ENCODE results near the gene VILL.
"Not testable (repeated sequence)": the region's sequence is repeated elsewhere in the genome, so short reads cannot be mapped to it uniquely, and the experiment has no call there.

Gene VILL

DNA sequence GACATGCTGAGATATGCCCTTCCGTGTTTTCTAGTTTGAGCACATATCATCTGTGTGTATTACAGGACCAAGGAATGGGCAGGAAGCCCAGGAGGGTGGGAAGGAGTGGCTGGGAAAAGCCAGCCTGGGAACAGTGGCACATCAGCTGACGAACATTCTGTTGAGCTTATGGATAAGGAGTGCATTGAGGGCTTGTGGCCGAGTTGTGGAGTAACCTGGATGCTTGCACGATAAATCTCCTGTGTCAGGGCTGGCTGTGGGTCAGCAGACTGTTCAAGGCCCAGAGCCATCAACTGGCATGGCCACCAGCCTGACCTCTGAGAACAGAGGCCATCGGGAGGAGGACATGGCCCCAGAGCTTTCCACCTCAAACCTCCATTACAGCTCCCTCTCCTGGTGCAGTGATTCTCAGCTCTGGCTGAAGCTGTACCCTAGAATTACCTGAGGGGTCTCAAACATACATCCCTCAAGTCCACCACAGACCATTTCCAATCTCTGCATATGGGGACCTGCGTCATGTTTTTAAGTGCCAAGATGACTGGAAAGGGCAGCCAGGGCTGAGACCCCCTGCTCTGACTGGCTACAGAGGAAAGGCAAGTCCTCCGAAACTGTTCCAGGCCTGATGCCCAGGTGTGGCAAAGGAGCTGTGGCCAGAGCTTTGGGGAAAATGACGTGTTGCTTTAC lies 4.8 kb upstream of the VILL start:
- no peak for DNase-seq (ENCODE audit: low read depth in 1 of 2, low spot score in 1 of 2)

DNA sequence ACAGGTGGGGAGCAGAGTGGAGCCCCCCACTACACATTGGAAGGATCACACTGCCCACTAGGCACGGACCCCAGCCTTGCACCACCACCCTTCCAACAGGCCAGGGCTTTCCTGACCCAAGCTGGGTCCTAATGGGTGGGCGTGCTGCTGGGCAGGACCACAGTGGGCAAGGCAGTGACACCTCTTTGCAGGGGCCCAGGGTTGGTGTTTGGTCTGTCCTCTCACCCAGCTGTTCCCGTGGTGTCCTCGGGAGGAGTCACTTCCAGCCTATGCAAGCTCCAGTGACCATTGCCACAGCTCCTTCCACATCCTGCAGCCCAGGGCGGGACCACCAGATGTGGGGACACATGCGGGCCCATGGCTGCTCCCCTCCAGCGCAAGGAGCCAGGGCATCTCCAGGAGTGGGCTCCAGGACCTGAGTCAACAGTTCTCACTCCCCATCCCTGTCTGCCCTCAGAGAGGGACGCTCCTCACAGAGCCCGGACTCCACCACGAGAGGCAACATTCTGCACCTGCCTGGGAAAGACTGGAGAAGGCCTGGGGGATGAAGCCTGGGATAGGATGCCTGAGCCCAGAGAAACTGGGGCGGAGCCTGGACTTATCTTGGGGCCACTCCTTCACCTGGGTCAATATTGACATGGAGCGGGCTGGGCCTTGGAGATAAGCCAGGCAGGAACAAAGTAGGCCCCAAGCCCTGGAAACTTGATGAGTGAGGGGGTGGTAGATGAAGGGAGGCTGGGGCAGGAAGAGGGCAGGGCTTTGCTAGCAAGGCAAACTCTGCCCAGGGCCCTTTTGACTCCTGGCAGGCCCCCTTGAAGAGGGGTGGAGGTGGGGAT lies 3.9 kb upstream of the VILL start:
- DNase-seq (ENCODE audit: low read depth in 1 of 2, low spot score in 1 of 2): no peak

DNA sequence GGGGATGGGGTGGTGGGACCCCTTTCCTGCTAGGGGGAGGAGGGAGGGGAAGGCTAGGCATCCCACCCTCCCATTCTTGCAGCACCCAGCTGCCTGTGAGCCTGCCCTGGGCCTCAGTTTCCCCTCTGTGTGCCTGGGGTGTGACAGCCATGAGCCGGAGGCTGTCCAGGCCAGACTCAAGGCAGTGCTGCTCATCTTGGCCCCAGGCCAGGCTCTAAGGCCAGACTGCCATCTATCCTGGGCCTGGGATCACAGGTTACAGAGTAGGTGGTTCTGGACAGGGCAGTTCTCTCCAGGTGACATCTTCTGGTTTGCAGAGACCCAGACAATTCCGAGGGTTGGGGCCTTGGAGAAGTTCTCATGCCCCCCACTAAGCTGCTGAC lies 3.3 kb upstream of the VILL start:
- no peak for DNase-seq (ENCODE audit: low read depth in 1 of 2, low spot score in 1 of 2)

DNA sequence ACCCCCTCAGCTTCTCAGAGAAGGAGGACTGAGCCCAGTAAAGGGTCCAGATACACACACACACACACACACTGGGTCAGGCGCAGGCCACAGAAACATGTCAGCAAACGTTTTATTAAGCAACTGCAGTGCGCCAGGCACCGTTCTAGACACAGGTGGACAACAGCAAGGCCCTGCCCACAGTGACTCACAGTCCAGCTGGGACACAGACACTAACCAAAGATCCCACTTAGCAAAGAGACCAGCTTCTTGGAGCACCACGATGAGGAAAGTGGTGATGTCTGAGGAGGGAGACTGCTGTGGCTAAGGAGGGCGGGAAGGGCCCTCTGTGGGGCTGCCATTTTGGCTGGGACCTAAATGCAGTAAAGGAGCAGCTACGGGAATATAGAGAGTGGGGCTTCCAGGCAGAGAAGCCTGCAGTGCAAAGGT lies 2.8 kb upstream of the VILL start:
- DNase-seq (ENCODE audit: low read depth in 1 of 2, low spot score in 1 of 2): no peak

DNA sequence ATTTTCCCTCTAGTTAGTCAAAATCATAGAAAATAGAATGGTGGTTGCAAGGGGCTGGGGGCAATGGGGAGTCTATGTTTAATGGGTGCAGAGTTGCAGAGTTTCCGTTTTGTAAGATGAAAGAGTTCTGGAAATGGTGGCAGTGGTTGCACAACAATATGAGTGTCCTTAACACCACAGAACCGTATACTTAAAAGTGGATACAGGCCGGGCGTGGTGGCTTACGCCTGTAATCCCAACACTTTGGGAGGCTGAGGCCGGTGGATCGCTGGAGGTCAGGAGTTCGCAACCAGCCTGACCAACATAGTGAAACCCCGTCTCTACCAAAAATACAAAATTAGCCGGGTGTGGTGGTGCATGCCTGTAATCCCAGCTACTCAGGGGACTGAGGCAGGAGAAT lies 2.2 kb upstream of the VILL start:
- DNase-seq (ENCODE audit: low read depth in 1 of 2, low spot score in 1 of 2): not testable (repeated sequence)

DNA sequence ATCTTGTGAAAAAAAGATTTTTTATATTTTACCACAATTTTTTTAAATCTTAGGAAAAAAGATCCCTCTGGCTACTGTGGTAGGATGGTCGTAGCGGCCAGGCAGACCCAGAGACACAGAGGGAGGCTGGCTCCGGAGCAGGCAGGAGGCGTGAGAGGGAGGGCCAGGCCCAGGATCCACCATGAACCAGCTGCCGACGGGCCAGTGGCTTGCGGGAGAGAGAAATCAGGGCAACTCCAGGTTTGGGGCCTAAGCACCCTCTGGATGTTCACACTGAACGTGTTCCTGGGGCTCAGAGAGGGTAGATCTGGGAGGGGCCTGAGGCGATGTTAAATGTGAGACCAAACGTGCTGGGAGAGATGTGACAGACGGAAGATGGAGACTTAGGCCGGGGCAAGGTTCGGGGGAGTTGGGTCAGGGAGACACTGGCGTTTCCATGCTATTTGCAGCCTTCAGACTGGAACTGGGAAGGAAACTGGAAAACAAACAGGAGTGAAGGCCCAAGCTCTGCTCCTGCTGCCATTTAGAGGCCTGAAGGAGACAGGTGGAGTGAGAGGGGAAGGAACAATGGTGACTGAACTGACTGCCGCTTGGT lies 1.6 kb upstream of the VILL start:
- DNase-seq (ENCODE audit: low read depth in 1 of 2, low spot score in 1 of 2): no peak

DNA sequence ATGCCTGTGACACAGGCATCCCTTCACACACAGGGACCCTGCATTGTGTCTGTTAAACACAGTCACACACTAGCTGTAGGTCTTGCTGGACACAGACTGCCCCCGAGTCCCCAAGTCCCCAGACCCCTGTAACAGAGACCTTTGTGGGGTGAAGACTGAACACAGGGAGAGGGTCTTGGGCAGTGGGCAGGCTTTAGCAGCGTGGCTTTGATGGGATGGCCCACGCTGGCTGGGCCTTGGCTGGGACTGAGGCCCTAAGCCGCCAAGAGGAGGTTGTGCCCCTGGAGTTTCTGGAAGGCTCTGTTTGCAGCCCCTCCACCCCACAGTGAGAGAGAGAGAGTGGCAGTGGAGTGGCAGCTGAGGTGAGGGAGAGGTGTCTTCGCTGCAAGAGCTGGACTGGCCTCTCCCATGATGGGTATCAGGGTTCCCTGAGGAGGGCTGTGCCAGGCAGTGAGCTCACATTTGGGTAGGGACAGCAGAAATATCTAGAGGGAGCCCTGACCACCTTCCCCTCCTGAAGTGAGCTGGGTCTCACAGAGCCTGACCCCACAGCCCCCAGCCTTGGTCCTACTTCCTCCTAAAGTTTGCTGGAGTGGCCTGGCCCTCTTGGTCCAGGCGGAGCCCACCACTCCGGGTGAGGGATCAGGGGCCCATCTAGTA lies 635 bp upstream of the VILL start:
- no peak for DNase-seq (ENCODE audit: low read depth in 1 of 2, low spot score in 1 of 2)

DNA sequence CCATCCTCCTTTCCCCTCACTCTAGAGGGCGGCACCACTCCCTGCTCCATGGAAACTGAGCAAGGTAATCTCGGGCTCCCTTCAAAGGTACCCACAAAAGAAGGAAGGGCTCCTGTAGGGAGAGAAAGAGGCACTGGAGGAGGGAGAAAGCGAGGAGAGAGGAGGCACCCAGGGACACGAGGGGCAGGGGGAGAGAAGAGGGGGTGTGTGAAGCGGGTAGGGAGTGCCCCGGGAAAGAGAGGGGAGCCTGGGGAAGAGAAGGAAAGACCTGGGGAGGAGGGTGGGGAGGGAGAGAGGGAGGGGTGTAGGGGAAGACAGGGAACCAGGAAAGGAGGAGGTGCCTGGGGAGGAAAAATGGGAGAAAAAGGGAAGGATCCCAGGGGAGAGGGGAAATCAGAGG lies 523 bp downstream of the VILL start:
- DNase-seq (ENCODE audit: low read depth in 1 of 2, low spot score in 1 of 2): no peak

DNA sequence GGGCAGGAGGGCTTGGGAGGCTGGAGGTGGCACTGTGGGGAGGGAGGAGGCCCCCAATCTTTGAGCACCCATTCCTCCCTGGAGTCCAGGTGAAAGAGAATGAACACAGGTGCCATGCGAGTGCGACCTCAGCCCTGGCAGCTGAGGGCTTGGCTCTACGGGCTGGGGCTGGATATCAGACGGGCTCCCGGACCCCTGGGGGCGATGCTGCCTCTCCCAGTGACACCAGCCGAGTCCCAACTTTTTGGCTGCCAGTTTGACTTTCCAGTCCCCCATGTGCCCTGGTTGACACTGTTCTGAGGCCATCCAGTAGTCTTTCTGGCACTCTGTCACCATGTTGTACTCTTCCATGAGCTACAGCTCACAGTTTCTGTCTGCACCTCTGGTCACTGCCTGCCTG lies 1.2 kb downstream of the VILL start:
- DNase-seq (ENCODE audit: low read depth in 1 of 2, low spot score in 1 of 2): no peak

DNA sequence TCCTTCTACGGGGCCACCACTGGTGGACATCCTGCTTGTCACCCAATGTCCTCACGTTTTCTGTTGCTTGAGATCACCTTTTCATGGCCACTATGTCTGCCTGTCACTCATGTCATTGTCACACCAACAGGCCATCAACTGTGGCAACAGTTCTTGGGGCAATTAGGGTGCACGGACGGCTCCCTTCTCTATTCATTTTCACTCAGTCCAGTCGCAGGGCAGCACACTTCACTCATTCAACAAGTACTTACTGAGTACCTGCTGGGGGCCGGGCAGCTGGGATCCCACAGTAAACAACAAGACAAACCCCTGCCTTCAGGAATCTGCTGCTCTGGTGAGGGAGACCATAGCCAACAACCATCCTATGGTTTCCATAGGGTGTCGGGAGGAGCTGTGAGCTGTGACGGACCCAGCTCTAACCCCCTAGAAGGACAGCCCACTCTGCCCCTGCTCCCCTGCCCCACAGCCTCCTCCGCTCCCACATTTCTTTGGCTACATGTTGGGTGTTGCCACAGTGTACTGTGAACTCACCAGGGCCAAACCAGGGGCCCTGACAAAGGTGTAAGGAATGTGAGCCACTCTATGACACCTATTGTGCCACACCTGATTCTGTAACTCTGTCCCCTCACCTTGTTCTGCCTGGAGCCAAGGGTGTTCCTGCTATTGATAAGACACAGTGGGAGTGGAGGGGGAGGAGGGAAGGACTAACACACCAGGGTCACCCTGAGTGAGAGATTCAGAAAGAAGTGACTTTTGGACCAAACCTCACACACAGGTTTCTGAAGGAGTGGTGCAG lies 1.9 kb downstream of the VILL start:
- no peak for DNase-seq (ENCODE audit: low read depth in 1 of 2, low spot score in 1 of 2)

DNA sequence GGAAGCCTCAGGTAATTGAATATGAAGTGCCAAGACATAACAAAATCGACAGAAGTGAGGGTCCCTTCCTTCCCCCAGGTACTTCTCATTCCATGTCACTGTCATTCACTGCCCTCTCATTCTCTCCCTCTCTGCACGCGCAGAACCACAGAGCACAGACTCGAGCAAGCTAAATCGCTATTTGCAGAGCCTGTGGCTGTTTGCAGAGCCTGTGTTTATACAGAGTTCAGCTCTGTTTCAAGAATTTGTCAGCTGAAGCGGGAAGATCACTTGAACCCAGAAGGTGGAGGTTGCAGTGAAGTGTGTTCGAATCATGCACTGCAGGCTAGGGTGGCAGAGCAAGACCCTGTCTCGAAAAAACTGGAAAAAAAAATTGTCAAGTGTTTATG lies 2.5 kb downstream of the VILL start:
- DNase-seq (ENCODE audit: low read depth in 1 of 2, low spot score in 1 of 2): no peak

DNA sequence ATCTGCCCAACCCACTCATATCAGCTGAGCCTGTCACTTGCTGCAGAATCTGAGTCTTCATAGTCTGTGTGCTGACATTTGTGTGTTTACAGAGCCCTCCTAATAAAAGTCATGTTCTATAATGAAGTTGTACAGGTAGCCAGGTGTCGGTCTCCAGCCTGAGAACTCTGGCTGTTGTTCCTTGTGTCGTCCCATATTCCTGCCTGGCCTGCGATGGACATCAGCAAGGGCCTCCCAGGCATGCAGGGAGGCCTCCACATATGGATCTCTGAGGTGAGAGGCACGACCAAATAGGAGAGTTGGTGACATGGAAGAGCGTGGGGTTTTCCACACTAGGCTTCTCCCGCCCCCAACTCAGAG lies 2.9 kb downstream of the VILL start:
- DNase-seq (ENCODE audit: low read depth in 1 of 2, low spot score in 1 of 2): no peak

DNA sequence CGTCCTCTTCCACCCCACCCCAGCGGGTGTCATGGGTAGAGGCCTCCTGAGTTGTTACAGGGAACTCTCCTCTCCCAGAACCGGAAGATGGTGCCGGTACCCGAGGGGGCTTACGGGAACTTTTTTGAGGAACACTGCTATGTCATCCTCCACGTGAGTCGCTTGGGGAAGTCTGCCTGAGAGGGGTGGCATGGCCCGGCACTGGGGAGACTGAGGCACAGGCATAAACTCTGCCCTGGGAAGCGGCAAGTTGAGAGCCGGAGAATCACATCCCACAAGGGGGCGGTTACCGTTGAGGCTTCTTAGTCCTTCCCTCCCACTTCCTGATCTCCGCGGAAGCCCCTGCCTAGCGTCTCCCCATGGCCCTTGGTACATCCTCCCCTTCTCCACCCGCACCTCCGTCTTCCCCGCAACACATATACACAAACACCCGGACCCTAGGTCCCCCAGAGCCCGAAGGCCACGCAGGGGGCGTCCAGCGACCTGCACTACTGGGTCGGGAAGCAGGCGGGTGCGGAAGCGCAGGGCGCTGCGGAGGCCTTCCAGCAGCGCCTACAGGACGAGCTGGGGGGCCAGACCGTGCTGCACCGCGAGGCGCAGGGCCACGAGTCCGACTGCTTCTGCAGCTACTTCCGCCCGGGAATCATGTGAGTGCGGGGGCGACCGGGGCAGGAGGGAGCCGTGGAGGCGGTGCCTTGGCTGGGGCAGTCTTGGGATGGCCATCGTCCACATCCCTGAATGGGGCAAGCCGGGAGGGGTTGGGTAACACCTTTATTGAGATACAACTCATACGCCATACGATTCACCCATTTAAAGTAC lies 3.4 kb downstream of the VILL start:
- DNase-seq (ENCODE audit: low read depth in 1 of 2, low spot score in 1 of 2): peak; percentile 53 to 56

DNA sequence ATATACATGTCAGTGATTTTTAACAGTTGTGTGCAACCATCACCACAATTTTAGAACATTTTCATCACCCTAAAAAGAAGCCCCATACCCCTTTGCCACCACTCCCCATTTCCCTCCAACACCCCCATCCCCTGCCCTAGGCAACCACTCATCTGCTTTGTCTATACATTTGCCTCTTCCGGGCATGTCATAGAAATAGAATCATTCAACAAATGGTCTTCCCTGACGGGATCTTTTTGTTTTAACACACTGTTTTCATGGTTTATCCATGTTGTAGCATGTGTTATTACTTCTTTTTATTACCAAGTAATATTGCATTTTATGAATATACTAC lies 4.0 kb downstream of the VILL start:
- DNase-seq (ENCODE audit: low read depth in 1 of 2, low spot score in 1 of 2): no peak

DNA sequence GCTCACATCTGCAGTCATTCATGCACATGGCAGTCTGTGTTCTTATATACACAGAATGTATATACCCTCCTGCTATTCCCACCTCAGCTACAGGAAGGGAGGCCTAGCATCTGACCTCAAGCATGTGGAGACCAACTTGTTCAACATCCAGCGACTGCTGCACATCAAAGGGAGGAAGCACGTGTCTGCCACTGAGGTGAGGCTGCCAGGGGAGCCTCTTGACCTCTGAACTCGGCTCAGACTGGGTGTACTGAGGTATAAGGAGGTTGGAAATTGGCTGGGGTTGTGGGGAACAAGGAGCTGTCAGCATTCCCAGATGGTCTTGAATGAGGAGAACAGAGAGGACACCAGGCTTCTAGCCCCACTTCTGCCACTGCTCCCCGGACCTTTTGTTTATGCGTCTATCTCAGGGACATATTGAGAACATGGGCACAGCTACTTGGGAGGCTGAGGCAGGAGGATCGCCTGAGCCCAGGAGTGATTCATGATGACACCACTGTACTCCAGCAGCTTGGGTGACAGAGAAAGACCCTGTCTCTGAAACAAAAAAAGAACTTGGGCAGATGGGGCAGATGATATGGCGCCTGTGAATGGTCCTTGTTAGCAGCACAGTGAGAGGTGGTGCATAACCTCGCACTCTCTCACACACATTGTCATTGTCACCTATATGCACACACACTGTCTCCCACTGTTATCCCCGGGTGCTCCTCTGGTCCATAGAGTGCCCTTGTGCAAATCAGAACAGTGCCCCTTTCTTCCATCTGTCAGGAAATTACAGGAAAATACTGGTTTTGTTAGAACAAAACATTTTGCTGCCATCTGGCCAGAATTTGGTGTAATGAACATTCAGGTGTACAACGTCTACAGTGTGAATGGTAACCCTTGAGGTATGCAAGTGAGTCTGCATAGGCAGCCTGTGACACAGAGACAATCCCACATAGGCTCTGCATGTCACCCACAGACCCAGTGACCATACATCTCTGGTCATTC lies 5.4 kb downstream of the VILL start:
- DNase-seq (ENCODE audit: low read depth in 1 of 2, low spot score in 1 of 2): no peak

DNA sequence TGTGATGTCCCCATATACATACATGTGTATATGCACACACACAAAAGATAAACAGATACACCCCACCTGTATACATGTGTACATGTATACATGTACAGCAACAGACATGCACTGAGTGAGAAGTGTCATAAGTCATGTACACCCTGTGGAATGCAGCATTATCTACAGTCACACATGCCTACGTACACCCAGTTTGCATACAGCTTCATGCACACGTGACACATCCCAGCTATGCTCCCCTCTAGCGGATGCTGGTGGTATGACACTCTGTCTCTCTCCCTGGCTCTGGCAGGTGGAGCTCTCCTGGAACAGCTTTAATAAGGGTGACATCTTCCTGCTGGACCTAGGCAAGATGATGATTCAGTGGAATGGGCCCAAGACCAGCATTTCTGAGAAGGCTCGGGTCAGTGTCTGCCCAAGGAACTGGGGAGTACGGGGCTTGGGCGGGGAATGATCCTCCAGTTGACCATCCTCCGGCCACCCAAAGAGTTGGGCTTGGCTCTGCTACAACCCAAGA lies 6.3 kb downstream of the VILL start:
- DNase-seq (ENCODE audit: low read depth in 1 of 2, low spot score in 1 of 2): peak; percentile 55 to 80

DNA sequence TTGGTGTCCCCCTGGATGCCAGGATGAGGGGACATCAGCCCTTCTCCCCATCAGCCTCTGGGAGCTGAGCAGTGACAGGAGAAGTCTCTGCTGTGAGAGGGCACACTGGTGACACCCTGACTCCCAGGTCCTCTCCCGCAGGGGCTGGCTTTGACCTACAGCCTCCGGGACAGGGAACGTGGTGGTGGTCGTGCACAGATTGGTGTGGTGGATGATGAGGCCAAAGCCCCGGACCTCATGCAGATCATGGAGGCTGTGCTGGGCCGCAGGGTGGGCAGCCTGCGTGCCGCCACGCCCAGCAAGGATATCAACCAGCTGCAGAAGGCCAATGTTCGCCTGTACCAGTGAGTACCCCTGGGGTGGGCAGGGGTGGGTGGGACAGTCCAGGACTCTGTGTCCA lies 6.8 kb downstream of the VILL start:
- no peak for DNase-seq (ENCODE audit: low read depth in 1 of 2, low spot score in 1 of 2)

DNA sequence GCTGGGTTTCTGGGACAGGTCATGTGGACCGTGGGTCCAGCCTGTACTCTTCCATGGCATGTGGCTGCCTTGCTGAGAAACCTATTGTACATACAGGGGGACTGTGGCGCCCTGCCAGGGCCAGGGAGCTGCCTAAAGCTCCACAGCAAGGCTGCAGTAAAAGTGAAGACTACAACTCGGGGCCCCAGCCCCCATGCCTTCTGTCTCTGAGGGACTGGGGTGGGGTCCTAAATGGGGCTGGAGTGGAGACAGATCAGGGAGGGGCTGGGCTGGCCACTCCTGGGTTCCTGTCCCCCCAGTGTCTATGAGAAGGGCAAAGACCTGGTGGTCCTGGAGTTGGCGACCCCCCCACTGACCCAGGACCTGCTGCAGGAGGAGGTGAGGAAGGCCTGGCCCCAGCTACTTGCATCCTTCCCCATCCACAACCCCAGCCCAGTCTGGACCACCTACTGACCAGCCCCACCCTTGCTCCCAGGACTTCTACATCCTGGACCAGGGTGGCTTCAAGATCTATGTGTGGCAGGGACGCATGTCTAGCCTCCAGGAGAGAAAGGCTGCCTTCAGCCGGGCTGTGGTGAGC lies 7.3 kb downstream of the VILL start:
- no peak for DNase-seq (ENCODE audit: low read depth in 1 of 2, low spot score in 1 of 2)

DNA sequence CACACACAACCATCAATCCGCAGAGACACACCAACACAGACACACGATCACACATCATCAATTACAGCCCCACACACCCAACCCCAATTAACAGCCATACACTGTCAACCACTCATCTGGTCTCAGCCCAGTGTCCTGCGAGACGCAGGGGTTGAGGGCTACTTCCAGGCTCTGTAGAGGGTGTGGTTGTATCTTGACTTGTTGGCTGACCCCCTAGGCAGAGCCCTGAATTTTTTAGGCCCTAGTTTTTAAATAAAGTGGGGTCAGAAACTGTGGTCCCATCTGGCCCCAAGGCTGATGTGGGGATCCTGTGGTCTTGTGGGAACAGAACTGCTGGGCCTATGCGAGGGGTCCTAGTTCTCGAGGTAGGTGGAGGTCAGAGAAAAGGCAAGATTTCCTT lies 9.2 kb downstream of the VILL start:
- no peak for DNase-seq (ENCODE audit: low read depth in 1 of 2, low spot score in 1 of 2)

Measured in activated CD4-positive, alpha-beta T cell treated with anti-CD3 and anti-CD28 coated beads, Interleukin-2, amount 50 U/mL, for 24 hours (primary cell).